ES-I3 (cell line): ENCODE measurements around the gene SPARCL1.
"Not testable (repeated sequence)": the region's sequence is repeated elsewhere in the genome, so short reads cannot be mapped to it uniquely, and the experiment has no call there.

ENCODE experiments used
- H3K36me3 ChIP-seq: 2 replicates; pipeline ENCODE4 v1.6.1; 2013; ENCODE audit warnings: mild to moderate bottlenecking, low read length, control low read depth, moderate library complexity; ENCODE audit not compliant: insufficient read depth
- H3K4me1 ChIP-seq: 2 replicates; pipeline ENCODE4 v1.6.1; 2013; ENCODE audit warnings: mild to moderate bottlenecking, control low read depth, low read length; ENCODE audit not compliant: insufficient read depth
- H3K9ac ChIP-seq: 2 replicates; pipeline ENCODE4 v1.6.1; 2013; ENCODE audit warnings: low read depth, mild to moderate bottlenecking, low read length, moderate library complexity
- H3K9me3 ChIP-seq: 2 replicates; pipeline ENCODE4 v1.6.1; 2013; ENCODE audit warnings: mild to moderate bottlenecking, low read length, moderate library complexity; ENCODE audit not compliant: control insufficient read depth, insufficient read depth

The SPARCL1 gene, protein sequence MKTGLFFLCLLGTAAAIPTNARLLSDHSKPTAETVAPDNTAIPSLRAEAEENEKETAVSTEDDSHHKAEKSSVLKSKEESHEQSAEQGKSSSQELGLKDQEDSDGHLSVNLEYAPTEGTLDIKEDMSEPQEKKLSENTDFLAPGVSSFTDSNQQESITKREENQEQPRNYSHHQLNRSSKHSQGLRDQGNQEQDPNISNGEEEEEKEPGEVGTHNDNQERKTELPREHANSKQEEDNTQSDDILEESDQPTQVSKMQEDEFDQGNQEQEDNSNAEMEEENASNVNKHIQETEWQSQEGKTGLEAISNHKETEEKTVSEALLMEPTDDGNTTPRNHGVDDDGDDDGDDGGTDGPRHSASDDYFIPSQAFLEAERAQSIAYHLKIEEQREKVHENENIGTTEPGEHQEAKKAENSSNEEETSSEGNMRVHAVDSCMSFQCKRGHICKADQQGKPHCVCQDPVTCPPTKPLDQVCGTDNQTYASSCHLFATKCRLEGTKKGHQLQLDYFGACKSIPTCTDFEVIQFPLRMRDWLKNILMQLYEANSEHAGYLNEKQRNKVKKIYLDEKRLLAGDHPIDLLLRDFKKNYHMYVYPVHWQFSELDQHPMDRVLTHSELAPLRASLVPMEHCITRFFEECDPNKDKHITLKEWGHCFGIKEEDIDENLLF

DNA sequence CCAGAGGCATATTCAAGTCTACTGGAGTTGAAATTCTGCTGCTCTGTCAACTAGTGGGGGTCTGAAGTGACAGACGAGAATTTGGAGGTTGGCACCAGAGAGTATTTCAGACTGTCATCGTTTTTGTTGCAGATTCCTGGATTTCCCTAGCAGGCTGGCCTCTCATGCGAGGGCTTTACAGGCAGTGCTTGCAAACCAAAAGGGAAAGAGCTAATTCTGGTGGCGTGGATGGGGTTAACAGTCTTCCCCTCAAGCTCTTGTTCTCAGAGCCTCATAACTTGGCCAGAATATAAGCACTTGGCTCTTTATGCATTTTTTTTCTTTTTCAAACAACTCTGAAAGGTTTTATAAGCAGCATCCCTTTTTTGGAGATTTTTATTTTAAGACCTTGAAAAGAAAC is at the start of gene SPARCL1:
TSS of gene SPARCL1 (minus strand) at position 190 of the 400 bp plus-strand sequence. CDS start 29,802 bp downstream, outside the sequence.
- no peaks in the 10 kb centered on the region for H3K9me3 ChIP-seq
- no peaks in the 10 kb centered on the region for H3K36me3 ChIP-seq
- peaks cover 21% of the 10 kb centered on the region; the same call in 1 of the 2 replicates for H3K4me1 ChIP-seq
- no peak within 1 kb of the TSS for H3K9ac ChIP-seq

DNA sequence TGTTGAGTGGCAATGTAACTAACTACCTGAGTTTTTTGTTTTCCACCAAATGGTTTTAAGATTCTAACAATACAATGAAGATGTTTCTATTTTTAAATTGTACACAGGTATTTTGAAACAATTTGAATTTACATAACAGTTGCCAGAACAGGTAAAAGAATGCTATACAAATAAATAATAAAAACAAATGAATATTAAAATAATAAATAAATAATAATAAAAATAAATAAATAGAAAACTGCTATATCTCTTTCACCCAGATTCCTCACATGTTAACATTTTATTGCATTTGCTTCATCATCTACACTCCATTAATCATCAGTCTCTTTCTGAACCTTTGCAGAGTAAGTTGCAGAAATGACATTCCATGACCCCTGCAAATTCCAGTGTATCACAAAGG is 46.8 kb upstream of the SPARCL1 start:
- Histone ChIP-seq H3K4me1 (peaks cover 10% of the 10 kb centered on the region; the same call in 1 of the 2 replicates), H3K36me3 (no peaks in the 10 kb centered on the region), H3K9ac (no peak overlapping the region), H3K9me3 (no peaks in the 10 kb centered on the region)

DNA sequence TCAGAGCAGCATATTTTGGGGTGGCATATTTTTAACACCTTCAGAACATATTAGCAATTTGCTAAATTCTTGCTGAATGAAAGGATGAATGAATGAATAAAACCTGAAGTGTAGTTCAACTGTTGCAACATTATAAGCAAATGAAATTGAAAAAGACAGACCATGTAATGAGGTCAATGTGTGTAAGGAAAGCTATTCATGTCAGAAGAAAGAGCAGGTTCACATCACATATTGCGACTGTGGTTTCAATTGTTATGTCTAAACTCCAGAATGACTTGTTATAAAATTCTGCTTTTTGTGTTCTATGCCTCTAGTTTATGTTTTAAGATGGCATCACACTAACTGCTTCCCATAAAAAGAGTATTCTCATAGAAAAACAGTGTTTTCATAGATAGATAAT is 46.2 kb upstream of the SPARCL1 start:
- Histone ChIP-seq H3K9me3 (no peaks in the 10 kb centered on the region), H3K36me3 (no peaks in the 10 kb centered on the region), H3K4me1 (peaks cover 10% of the 10 kb centered on the region; the same call in 1 of the 2 replicates), H3K9ac (no peak overlapping the region)

DNA sequence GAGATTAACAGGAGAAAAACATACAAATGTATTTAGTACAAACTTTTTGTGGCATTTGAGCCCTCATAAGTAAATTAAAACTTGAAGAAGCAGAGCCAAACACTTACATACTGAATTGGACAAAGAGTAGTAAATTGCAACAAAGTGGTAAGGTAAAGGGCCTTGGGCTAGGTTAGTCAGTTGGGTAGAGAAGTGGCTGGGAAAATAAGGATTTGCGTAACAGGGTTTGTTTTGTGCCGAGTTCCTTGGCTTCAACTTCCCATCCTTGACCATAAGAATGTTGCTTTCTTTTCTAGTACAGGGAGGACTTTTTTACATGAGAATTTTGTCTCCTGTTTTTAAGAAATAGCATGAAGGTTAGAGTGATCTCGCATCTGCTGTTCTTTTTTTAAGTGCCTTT is 45.8 kb upstream of the SPARCL1 start:
- Histone ChIP-seq H3K4me1 (peaks cover 10% of the 10 kb centered on the region; the same call in 1 of the 2 replicates), H3K9me3 (no peaks in the 10 kb centered on the region), H3K9ac (no peak overlapping the region), H3K36me3 (no peaks in the 10 kb centered on the region)

DNA sequence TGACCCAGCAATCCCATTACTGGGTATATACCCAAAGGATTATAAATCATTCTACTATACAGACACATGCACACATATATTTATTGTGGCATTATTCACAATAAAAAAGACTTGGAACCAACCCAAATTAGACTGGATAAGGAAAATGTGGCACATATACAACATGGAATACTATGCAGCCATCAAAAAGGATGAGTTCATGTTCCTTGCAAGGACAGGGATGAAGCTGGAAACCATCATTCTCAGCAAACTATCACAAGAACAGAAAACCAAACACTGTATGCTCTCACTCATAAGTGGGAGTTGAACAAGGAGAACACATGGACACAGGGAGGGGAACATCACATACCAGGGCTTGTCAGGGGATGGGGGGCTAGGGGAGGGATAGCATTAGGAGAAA is 45.2 kb upstream of the SPARCL1 start:
- not testable (repeated sequence) for H3K4me1 ChIP-seq, H3K9ac ChIP-seq, H3K9me3 ChIP-seq, H3K36me3 ChIP-seq

DNA sequence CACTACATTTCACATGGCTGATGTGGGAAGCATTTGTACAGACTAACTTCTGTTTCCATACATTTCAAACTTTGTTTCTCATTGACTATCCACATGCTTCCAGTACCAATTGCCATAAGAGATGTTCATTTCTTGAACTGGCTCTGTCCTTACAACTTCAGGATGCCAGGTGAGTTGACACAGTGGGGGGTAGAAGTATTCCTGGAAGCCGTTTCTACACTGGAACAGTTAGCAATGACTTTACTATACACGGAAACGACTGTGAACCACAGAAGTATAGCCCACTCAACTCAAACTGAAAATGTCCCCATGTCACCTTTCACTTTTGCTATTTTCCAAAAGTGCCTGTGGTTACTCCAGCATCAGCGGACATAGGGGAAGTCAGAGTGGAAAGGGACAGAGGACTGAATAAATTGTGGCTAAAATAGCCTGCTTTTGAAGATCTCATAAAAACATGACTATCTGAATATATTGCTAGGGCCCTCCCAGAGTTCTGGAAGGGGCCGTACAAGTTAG is 41.2 kb upstream of the SPARCL1 start:
- Histone ChIP-seq H3K4me1 (peaks cover 10% of the 10 kb centered on the region), H3K9ac (no peak overlapping the region), H3K36me3 (no peaks in the 10 kb centered on the region), H3K9me3 (no peaks in the 10 kb centered on the region)

DNA sequence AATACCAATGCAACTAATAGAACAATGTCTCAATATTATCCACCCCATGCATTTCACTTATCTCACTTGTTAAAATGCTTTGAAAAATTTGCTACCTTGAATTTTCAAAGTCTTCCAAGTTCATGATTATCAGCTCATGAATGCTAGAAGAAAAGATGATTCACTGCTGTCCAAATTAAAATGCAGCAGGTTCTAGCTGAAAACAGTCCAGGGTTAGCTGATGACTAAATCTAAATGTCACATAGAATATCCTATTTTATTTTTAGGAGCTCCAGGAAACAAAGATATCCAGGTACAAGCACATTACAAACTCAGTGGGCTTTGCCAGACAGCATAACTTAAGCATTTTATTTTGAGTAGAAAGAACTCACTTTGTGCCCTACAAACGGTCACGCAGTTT is 38.0 kb upstream of the SPARCL1 start:
- H3K9ac ChIP-seq, result no peak overlapping the region
- H3K9me3 ChIP-seq, result no peaks in the 10 kb centered on the region
- H3K4me1 ChIP-seq, result no peaks in the 10 kb centered on the region; the same call in none of the 2 replicates
- no peaks in the 10 kb centered on the region for H3K36me3 ChIP-seq

DNA sequence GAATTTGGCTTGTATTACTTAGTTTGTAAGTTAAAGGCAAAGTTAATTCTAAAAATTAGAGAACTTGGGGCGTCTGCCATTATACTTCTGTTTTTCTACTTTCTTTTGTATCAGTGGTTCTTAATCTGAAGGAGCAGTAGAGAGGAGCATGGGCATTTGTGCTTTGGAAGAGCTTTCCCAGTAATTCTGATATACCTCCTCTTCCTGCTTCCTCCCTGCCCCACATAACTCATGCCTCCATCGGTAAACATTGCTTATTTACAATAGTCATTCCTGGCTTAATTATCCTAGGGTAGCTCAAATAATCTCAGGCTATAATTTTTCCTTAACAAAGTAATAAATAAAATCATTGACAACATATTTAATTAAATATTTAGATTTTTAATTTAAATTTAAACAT is 37.1 kb upstream of the SPARCL1 start:
- H3K4me1 ChIP-seq, result no peaks in the 10 kb centered on the region; the same call in none of the 2 replicates
- H3K9ac ChIP-seq, result no peak overlapping the region
- no peaks in the 10 kb centered on the region for H3K9me3 ChIP-seq
- H3K36me3 ChIP-seq, result no peaks in the 10 kb centered on the region

DNA sequence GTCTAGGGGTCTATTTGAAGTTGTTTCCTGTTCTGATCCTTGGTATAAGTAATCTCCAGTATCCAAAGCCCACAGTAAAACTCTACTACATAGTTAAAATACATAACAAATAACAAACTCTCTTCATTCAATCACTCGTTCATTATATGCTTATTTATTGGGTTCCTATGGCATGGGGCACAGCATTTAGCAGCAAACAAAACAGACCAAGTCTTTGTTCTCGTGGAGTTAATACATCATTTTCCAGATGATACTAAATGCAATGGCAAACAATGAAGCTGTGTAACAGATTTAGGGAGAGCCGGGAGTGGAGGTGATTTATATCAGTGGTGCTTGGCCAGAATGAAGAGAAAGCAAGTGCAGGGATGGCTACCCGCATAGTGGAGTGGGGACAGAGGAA is 36.6 kb upstream of the SPARCL1 start:
- H3K36me3 ChIP-seq, result no peaks in the 10 kb centered on the region
- H3K4me1 ChIP-seq, result no peaks in the 10 kb centered on the region; the same call in none of the 2 replicates
- no peaks in the 10 kb centered on the region for H3K9me3 ChIP-seq
- no peak overlapping the region for H3K9ac ChIP-seq

DNA sequence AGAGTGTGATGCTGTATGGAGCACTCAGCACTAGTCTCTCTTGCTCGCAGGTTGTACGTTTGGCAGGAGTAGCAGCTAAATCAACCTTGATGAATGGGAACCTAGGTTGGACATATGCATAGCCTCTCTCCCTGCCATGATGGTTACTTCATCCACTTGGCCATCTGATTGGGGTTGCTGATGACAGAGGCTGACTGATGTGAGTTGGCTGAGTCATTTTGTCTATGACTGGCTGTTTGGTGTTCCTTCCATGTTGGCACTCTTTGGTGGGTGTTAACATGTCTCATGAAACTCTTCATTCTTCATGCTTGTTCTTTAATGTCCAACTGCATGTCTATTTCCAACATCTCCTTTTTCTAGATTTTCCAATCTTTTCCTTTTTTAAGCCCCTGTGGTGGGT is 31.6 kb upstream of the SPARCL1 start:
- Histone ChIP-seq H3K9me3 (no peaks in the 10 kb centered on the region), H3K4me1 (peaks cover 3% of the 10 kb centered on the region; the same call in 1 of the 2 replicates)

DNA sequence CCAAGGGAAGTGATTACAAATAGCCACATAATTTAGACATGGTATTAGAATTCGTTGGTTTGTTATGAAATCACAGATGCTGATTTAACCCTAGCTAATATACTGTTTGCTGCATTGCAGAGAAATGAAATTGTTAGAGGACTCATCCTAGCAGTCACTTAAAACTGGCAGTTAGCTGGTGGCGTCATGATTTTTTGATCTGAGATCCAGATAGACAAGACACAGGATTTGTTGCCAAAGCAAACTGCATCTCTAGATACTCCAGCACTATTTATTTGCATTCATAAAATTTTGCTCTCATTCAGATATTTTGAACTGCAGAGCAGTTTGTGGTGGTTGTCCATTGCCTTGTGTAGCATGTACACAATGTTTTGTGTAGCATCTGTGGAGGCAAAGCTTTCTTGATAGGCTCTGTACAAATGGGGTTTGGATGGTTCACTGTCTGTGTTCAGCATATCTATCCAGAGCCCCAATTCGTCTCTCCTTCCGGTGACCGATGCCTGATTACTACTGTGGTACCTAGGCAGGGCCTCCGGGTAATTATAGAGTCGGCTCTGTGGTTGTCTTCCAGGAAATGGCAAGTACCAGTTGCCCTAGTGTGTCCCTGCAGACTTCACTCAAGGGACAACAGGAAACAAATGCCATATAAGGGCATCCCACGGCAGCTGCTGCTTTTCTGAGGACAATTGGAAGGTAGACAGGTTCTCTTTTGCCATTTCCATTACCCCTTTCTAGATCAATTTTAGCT is 30.1 kb upstream of the SPARCL1 start:
- H3K9me3 ChIP-seq, result no peaks in the 10 kb centered on the region
- H3K36me3 ChIP-seq, result no peaks in the 10 kb centered on the region
- H3K9ac ChIP-seq, result no peak overlapping the region
- 0 out of 2 replicates have a peak, but pooled peaks cover 3% of the 10 kb centered on the region for H3K4me1 ChIP-seq

More for the DNA sequence above, 31.6 kb upstream of the SPARCL1 start:
- Histone ChIP-seq H3K36me3 (no peaks in the 10 kb centered on the region), H3K9ac (no peak overlapping the region)

DNA sequence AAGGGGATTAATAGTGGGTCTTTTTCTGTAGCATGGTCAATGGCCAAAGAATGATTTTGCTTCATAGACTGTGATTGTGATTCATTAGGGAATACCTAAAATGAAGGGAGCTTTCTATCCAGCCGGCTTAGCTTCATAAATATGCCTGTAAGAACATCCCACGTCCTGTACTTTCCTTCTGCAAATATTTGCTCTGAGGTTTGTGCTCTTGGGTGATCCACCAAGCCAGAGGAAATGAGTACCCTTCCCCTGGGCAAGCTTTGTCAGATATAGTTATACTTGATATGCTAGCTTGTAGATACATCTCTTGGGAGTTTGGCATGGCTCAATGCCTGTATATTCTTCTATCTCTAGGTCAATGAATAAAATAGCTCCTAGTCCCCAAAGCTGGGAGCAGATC is 28.2 kb upstream of the SPARCL1 start:
- Histone ChIP-seq H3K4me1 (0 out of 2 replicates have a peak, but pooled peaks cover 3% of the 10 kb centered on the region), H3K9ac (no peak overlapping the region), H3K36me3 (no peaks in the 10 kb centered on the region), H3K9me3 (no peaks in the 10 kb centered on the region)

DNA sequence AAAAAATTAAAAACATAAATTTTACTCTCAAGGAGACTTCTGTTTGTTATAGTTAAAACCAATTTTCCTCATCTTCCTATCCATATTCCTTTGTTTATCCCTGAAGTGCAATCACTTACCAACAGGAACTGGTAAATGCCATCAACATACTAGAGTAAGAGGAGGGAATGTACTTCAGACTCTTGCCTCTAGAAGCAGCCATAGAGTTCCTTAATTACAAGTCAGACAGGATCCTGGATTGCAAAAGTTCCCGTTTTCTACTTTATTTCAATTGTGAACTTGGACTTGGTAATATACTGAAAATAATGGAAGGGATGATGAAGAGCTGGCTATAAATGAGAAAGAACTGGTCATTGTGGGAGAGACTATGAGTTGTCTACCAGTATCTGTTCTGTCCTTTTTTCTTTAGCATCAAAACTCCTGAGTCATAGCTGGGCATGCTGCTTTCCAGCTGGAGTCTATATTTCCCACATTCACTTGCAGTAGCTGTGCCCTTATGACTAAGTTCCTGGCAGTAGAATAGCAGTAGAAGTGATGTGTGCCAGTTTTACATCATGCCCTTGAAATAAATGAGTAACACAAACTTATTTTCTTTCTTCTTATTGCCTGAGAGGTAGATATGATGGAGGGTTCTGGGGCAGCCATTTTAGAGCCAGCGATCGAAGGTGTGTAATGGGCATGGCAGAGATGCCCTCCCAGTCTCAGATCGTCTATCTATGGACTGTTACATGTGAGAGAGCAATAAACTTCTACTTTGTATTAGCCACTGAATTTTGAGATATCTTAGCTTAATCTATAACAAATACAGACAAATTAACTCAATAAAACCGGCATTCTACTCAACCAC is 26.8 kb upstream of the SPARCL1 start:
- 0 out of 2 replicates have a peak, but pooled peaks cover 3% of the 10 kb centered on the region for H3K4me1 ChIP-seq
- no peak overlapping the region for H3K9ac ChIP-seq
- H3K9me3 ChIP-seq, result no peaks in the 10 kb centered on the region
- no peaks in the 10 kb centered on the region for H3K36me3 ChIP-seq
